IPS-20b (cell line): ENCODE results near the gene RXFP2.

Experiments used
- H3K27ac ChIP-seq: one replicate; pipeline ENCODE4 v1.5.1; 2013; ENCODE audit warnings: low read length
- H3K27me3 ChIP-seq: 2 replicates; pipeline ENCODE4 v1.6.1; 2013; ENCODE audit warnings: mild to moderate bottlenecking, low read length, inconsistent platforms; ENCODE audit not compliant: insufficient read depth
- H3K36me3 ChIP-seq: 2 replicates; pipeline ENCODE4 v1.6.1; 2013; ENCODE audit warnings: low read depth, mild to moderate bottlenecking, inconsistent platforms, low read length, moderate library complexity; ENCODE audit not compliant: insufficient read depth
- H3K4me1 ChIP-seq: 2 replicates; pipeline ENCODE4 v1.6.1; 2013; ENCODE audit warnings: mild to moderate bottlenecking, control low read depth, inconsistent platforms, low read length, moderate library complexity; ENCODE audit not compliant: insufficient read depth
- H3K4me3 ChIP-seq: 2 replicates; pipeline ENCODE4 v1.5.1; 2013; ENCODE audit warnings: mild to moderate bottlenecking, low read length, inconsistent platforms
- H3K9ac ChIP-seq: 2 replicates; pipeline ENCODE4 v1.6.1; 2013; ENCODE audit warnings: low read depth, mild to moderate bottlenecking, inconsistent platforms, low read length, moderate library complexity
- H3K9me3 ChIP-seq: 2 replicates; pipeline ENCODE4 v1.6.1; 2013; ENCODE audit warnings: mild to moderate bottlenecking, low read depth, low read length, inconsistent platforms; ENCODE audit not compliant: insufficient read depth

RXFP2 gene

GRCh38 chr13:31769575-31769974 is 30.2 kb downstream of the RXFP2 start:
- Histone ChIP-seq H3K36me3 (no peaks in the 10 kb centered on the region), H3K27ac (no peak overlapping the region), H3K9me3 (no peaks in the 10 kb centered on the region), H3K4me1 (peaks cover 19% of the 10 kb centered on the region), H3K4me3 (no peak overlapping the region), H3K9ac (no peak overlapping the region), H3K27me3 (no peaks in the 10 kb centered on the region)

DNA sequence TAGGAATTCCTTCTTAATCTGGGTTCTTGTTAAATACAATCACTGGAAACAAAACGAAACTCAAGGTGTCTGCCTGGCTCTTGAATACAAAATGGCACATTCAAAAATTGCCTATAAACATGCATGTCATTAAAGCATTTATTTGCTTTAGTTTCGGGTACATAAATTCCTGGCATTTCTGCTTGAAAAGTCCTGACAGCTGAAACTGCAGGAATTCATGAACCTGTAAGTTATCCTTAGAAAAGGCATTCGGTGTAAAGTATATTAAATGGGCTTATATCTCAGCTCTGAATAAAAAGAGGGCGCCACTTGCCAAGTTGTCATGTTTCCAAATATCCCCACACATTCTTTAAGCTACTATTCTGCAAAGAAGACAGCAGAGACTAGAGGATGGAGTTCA is 32.9 kb downstream of the RXFP2 start:
- Histone ChIP-seq H3K27ac (no peak overlapping the region), H3K9ac (no peak overlapping the region)

DNA sequence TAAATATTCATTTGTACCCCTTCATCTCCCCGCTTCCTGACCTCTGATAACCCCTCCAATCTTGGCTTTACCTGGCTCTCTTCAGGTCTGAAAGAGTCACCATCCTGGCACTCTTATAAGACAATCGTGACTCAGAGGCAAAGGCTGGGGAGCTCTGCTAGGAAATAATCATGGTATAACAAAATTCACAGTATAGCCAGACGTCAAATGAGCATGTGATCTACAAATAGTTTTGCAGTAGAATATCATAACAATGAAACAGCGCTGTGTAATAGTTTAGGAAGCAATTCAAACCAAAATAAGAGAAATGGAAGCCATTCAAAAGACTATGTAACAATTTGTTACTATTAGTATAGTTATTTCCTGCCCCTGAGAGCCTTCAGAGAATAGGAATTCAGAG is 34.2 kb downstream of the RXFP2 start:
- no peaks in the 10 kb centered on the region for H3K4me1 ChIP-seq
- H3K9me3 ChIP-seq = no peaks in the 10 kb centered on the region
- no peak overlapping the region for H3K4me3 ChIP-seq
- H3K27me3 ChIP-seq = no peaks in the 10 kb centered on the region
- H3K36me3 ChIP-seq = no peaks in the 10 kb centered on the region
- no peak overlapping the region for H3K9ac ChIP-seq
- no peak overlapping the region for H3K27ac ChIP-seq

More for the DNA sequence above, 32.9 kb downstream of the RXFP2 start:
- no peaks in the 10 kb centered on the region for H3K36me3 ChIP-seq
- no peaks in the 10 kb centered on the region for H3K4me1 ChIP-seq
- H3K4me3 ChIP-seq = no peak overlapping the region
- no peaks in the 10 kb centered on the region for H3K27me3 ChIP-seq
- H3K9me3 ChIP-seq = no peaks in the 10 kb centered on the region

DNA sequence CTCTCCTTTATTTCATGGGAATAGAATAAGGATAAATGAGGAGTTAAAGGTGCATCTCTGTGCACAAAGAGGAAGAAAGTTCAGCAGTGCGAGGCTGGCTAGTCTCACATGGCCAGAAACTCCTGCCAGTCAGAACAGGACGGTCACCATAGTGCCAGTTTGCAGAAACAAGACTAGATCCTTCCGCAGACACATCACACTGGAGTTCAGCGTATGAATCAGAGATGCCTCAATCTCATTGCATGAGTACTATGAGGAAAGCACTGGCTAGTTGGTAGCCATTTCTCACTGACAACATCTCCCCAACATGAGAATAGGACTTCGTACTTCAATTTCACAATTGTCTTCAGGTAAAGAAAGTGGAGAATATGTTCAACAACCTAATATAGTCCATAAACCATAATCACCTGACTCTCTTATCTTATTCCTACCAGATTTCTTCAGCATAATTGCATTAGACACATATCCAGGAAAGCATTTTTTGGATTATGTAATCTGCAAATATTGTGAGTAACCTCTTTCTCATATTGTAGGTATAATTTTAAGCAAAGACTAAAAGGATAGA is 34.9 kb downstream of the RXFP2 start:
- H3K4me3 ChIP-seq = no peak overlapping the region
- no peaks in the 10 kb centered on the region for H3K9me3 ChIP-seq
- H3K27me3 ChIP-seq = no peaks in the 10 kb centered on the region
- no peak overlapping the region for H3K9ac ChIP-seq
- H3K4me1 ChIP-seq = no peaks in the 10 kb centered on the region
- H3K36me3 ChIP-seq = no peaks in the 10 kb centered on the region
- H3K27ac ChIP-seq = no peak overlapping the region

GRCh38 chr13:31775148-31775547 is 35.8 kb downstream of the RXFP2 start:
- Histone ChIP-seq H3K27ac (no peak overlapping the region), H3K4me3 (no peak overlapping the region), H3K9me3 (no peaks in the 10 kb centered on the region), H3K9ac (no peak overlapping the region), H3K27me3 (no peaks in the 10 kb centered on the region), H3K4me1 (no peaks in the 10 kb centered on the region), H3K36me3 (no peaks in the 10 kb centered on the region)

DNA sequence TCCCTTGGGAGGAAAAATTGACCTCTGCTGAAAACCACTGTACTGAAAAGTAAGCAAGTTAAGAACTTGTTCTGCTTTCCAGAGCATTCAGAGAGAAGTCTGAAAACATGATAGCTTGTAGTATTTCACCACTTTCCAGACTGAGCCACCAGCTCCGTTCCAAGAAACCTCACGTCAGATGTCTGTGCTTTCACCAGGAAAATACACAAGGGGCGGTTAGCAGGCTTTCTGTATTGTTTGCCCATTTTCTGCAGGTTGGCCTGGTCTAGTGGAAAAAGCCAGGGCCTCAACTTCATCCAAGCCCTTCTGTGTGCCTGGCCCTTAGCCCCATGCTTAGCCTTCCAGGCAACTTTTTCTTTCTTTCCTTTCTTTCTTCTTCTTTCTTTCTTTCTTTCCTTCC is 36.4 kb downstream of the RXFP2 start:
- Histone ChIP-seq H3K4me1 (no peaks in the 10 kb centered on the region), H3K36me3 (no peaks in the 10 kb centered on the region), H3K27ac (no peak overlapping the region), H3K4me3 (no peak overlapping the region), H3K9ac (no peak overlapping the region), H3K9me3 (no peaks in the 10 kb centered on the region), H3K27me3 (no peaks in the 10 kb centered on the region)

DNA sequence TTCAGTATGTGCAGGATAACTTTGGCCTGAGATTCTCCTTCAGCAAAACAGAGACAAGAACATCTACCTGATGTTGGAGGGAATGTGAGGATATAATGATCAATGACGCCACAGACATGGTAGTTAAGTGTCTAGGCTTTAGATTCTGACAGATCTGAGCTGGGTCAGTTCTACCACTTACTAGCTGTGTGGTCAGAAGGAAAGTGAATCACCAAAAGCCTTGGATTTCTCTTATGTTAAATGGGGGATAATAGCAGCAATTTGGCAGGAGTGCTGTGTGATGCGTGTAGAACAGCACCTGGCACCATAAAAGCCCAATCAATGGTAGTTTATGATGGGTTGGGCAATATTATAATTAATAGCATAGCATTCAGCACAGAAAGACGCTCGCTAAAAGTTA is 41.7 kb downstream of the RXFP2 start:
- H3K36me3 ChIP-seq = no peaks in the 10 kb centered on the region
- no peak overlapping the region for H3K9ac ChIP-seq
- H3K4me3 ChIP-seq = no peak overlapping the region
- H3K4me1 ChIP-seq = no peaks in the 10 kb centered on the region
- H3K9me3 ChIP-seq = no peaks in the 10 kb centered on the region
- H3K27me3 ChIP-seq = no peaks in the 10 kb centered on the region
- H3K27ac ChIP-seq = no peak overlapping the region

- H3K36me3 ChIP-seq = no peaks in the 10 kb centered on the region
- no peaks in the 10 kb centered on the region for H3K4me1 ChIP-seq
- H3K4me3 ChIP-seq = no peak overlapping the region
- H3K27me3 ChIP-seq = no peaks in the 10 kb centered on the region
- H3K9me3 ChIP-seq = no peaks in the 10 kb centered on the region
- no peak overlapping the region for H3K27ac ChIP-seq
- H3K9ac ChIP-seq = no peak overlapping the region
Observed at GRCh38 chr13:31786011-31786410, 46.7 kb downstream of the RXFP2 start.

GRCh38 chr13:31790992-31791391 is 51.7 kb downstream of the RXFP2 start:
- Histone ChIP-seq H3K9ac (no peak overlapping the region), H3K27ac (no peak overlapping the region), H3K4me3 (no peak overlapping the region), H3K9me3 (no peaks in the 10 kb centered on the region), H3K27me3 (no peaks in the 10 kb centered on the region), H3K36me3 (no peaks in the 10 kb centered on the region), H3K4me1 (no peaks in the 10 kb centered on the region)

DNA sequence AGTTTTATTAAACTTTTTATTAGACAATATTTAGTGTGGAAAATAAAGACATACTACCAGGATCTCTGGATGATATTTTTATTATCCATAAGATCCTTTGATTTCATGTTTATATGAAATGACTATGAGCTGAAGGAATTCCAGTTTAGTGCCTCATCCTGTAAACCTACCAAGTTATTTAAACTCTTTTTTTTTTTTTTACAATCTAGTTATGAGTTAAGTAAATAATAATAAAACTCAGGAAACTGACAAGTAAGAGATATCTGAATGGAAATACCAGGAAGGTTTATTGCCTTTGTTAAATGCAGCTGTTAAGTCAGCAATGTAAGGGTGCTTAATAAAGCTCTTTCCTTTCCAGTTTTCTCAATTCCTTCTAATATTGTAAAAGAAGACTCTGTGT is 53.9 kb downstream of the RXFP2 start:
- no peaks in the 10 kb centered on the region for H3K4me1 ChIP-seq
- H3K27me3 ChIP-seq = no peaks in the 10 kb centered on the region
- H3K9ac ChIP-seq = no peak overlapping the region
- no peaks in the 10 kb centered on the region for H3K9me3 ChIP-seq
- H3K4me3 ChIP-seq = no peak overlapping the region
- no peaks in the 10 kb centered on the region for H3K36me3 ChIP-seq
- no peak overlapping the region for H3K27ac ChIP-seq

GRCh38 chr13:31794452-31794851 is 55.1 kb downstream of the RXFP2 start:
- no peak overlapping the region for H3K27ac ChIP-seq
- no peaks in the 10 kb centered on the region for H3K27me3 ChIP-seq

GRCh38 chr13:31797154-31797775 is 57.9 kb downstream of the RXFP2 start:
- Histone ChIP-seq H3K9me3 (no peaks in the 10 kb centered on the region), H3K9ac (no peak overlapping the region), H3K4me3 (no peak overlapping the region), H3K4me1 (no peaks in the 10 kb centered on the region), H3K36me3 (no peaks in the 10 kb centered on the region), H3K27me3 (no peaks in the 10 kb centered on the region), H3K27ac (no peak overlapping the region)

More at GRCh38 chr13:31794452-31794851, 55.1 kb downstream of the RXFP2 start:
- Histone ChIP-seq H3K9me3 (no peaks in the 10 kb centered on the region), H3K4me1 (no peaks in the 10 kb centered on the region), H3K36me3 (no peaks in the 10 kb centered on the region), H3K9ac (no peak overlapping the region), H3K4me3 (no peak overlapping the region)
